HepG2 (cell line): Measurements from ENCODE around the gene CSNK2A1. TPM values are rescaled to one million over a fixed set of nuclear protein-coding genes. Genes with fewer than 3 reads are reported as not detected.

ENCODE experiments used
- ATAC-seq: fragments of 200-7000 bp; cut with Tn5 transposase; 3 replicates; pipeline ENCODE4 v1.9.1; 2020; ENCODE audit warnings: mild to moderate bottlenecking, moderate library complexity
- BruUV-seq: library from RNA; stranded (reverse); fragments of 400-500 nt; replicated peaks from 2 replicates; lab custom pipeline; 2021; lab: Mats Ljungman, UMichigan
- CTCF ChIA-PET: fragments of 300-600 bp; formaldehyde crosslinking; extraction: SDS; loops from one replicate; lab custom pipeline; 2021; ENCODE audit warnings: low total read pairs, inconsistent platforms, low intra/inter-chr PET ratio; lab: Yijun Ruan, JAX
- POLR2A ChIA-PET: fragments of 350-600 bp; sonication (Branson Sonifier 250); formaldehyde crosslinking; loops from one replicate; lab custom pipeline; 2020; ENCODE audit warnings: antibody characterized with exemption, inconsistent platforms; lab: Yijun Ruan, JAX
- DNase-seq: peaks from one replicate; pipeline ENCODE4 v3.0.0-alpha.2; 2015; ENCODE audit warnings: low spot score
- FAIRE-seq: peaks from 3 replicates; lab custom pipeline; 2011; peaks lifted over from hg19 to GRCh38; lab: Jason Lieb, UNC
- H2AFZ ChIP-seq: one replicate; pipeline ENCODE4 v1.6.1; 2011; ENCODE audit warnings: low read length, inconsistent platforms
- H3K27ac ChIP-seq: fragments of 300-600 bp; 3 replicates; pipeline ENCODE4 v1.8.0; 2011; ENCODE audit warnings: mixed run types, mild to moderate bottlenecking, mixed read lengths, low read length, inconsistent platforms; ENCODE audit not compliant: insufficient read depth; ENCODE audit errors: extremely low read length
- H3K27me3 ChIP-seq, 2 experiments: fragments of 200-600 bp in 1 of 2; 2 replicates in 1 of 2; 3 replicates in 1 of 2; pipeline versions ENCODE4 v1.6.0 to v1.8.0; 2011; ENCODE audit warnings: low read length in 2 of 2, mild to moderate bottlenecking in 2 of 2, moderate library complexity in 2 of 2, inconsistent platforms in 1 of 2; ENCODE audit not compliant: insufficient read depth in 2 of 2, control insufficient read depth in 1 of 2
- H3K36me3 ChIP-seq, 2 experiments: fragments of 200-600 bp in 1 of 2; replicated peaks in 1 of 2; 2 replicates in 1 of 2; 3 replicates in 1 of 2; pipeline versions ENCODE4 v1.5.1 to v1.8.0; 2011; ENCODE audit warnings: low read length in 2 of 2, inconsistent platforms in 1 of 2; ENCODE audit not compliant: insufficient read depth in 2 of 2, control insufficient read depth in 1 of 2
- H3K4me1 ChIP-seq: 2 replicates; pipeline ENCODE4 v1.5.1; 2012; ENCODE audit warnings: low read length, inconsistent platforms; ENCODE audit not compliant: insufficient read depth
- H3K4me2 ChIP-seq: 2 replicates; pipeline ENCODE4 v1.6.0; 2011; ENCODE audit warnings: low read depth, low read length, inconsistent platforms
- H3K4me3 ChIP-seq, 3 experiments: fragments of 200-600 bp in 1 of 3; sonication (generic), shearing (Covaris generic) in 1 of 3; replicated peaks in 1 of 3; 2 replicates each; pipeline ENCODE4 v1.5.1; 2011 to 2016; ENCODE audit warnings: low read length in 3 of 3, inconsistent platforms in 2 of 3, low read depth in 2 of 3, mild to moderate bottlenecking in 2 of 3, control low read depth in 1 of 3, mixed read lengths in 1 of 3; ENCODE audit not compliant: insufficient read depth in 1 of 3
- H3K79me2 ChIP-seq: one replicate; pipeline ENCODE4 v1.6.1; 2011; ENCODE audit warnings: low read length, inconsistent platforms; ENCODE audit not compliant: insufficient read depth
- H3K9ac ChIP-seq: 2 replicates; pipeline ENCODE4 v1.6.0; 2011; ENCODE audit warnings: mild to moderate bottlenecking, low read depth, low read length, inconsistent platforms; ENCODE audit not compliant: insufficient read depth
- H3K9me3 ChIP-seq: 2 replicates; pipeline ENCODE4 v1.5.1; 2012; ENCODE audit warnings: mild to moderate bottlenecking, low read length
- H4K20me1 ChIP-seq: 2 replicates; pipeline ENCODE4 v1.6.0; 2011; ENCODE audit warnings: inconsistent platforms, mild to moderate bottlenecking, low read length, moderate library complexity; ENCODE audit not compliant: insufficient read depth
- CC2D1A ChIP-seq: sonication (generic); formaldehyde crosslinking; IDR thresholded peaks from 2 replicates; pipeline ENCODE4 v1.8.1; 2023; ENCODE audit warnings: mild to moderate bottlenecking, missing genetic modification reagents
- CEBPG ChIP-seq: IDR thresholded peaks from 2 replicates; pipeline ENCODE4 v1.6.1; 2016
- GABPB1 ChIP-seq: IDR thresholded peaks from 2 replicates; pipeline ENCODE4 v1.6.1; 2016; ENCODE audit warnings: mild to moderate bottlenecking, missing genetic modification reagents, moderate library complexity, missing compliant biosample characterization
- HMG20B ChIP-seq: conservative IDR thresholded peaks from 2 replicates; pipeline ENCODE4 v1.6.1; 2016; ENCODE audit warnings: missing genetic modification reagents, missing compliant biosample characterization
- HNF4A ChIP-seq: sonication (generic); formaldehyde crosslinking; IDR thresholded peaks from 2 replicates; pipeline ENCODE4 v1.4.0; 2020; ENCODE audit warnings: missing genetic modification reagents
- HOXA5 ChIP-seq: sonication (generic); formaldehyde crosslinking; IDR thresholded peaks from 2 replicates; pipeline ENCODE4 v1.4.0; 2020; ENCODE audit warnings: missing genetic modification reagents
- JUNB ChIP-seq: sonication (generic); formaldehyde crosslinking; IDR thresholded peaks from 2 replicates; pipeline ENCODE4 v1.8.0; 2022; ENCODE audit warnings: missing genetic modification reagents, mild to moderate bottlenecking, borderline replicate concordance
- MZF1 ChIP-seq: sonication (generic); formaldehyde crosslinking; IDR thresholded peaks from 2 replicates; pipeline ENCODE4 v1.8.1; 2023; ENCODE audit warnings: mild to moderate bottlenecking, missing genetic modification reagents, borderline replicate concordance
- NFIC ChIP-seq: IDR thresholded peaks from 2 replicates; pipeline ENCODE4 v1.6.1; 2012; ENCODE audit warnings: mild to moderate bottlenecking, low read length, inconsistent platforms
- PREB ChIP-seq: sonication (generic); formaldehyde crosslinking; IDR thresholded peaks from 2 replicates; pipeline ENCODE4 v1.4.0; 2020; ENCODE audit warnings: missing genetic modification reagents
- RBM22 ChIP-seq: fragments of 200-400 bp; formaldehyde crosslinking; optimal IDR thresholded peaks from 2 replicates; pipeline ENCODE3; 2017; ENCODE audit warnings: mild to moderate bottlenecking, low read length, moderate library complexity
- RNF2 ChIP-seq: fragments of 450-650 bp; conservative IDR thresholded peaks from 2 replicates; pipeline ENCODE4 v1.6.1; 2016; ENCODE audit warnings: low read depth
- RORA ChIP-seq: sonication (generic); formaldehyde crosslinking; IDR thresholded peaks from 2 replicates; pipeline ENCODE4 v1.5.0; 2020; ENCODE audit warnings: mild to moderate bottlenecking, missing genetic modification reagents, moderate library complexity
- SALL1 ChIP-seq: sonication (generic); formaldehyde crosslinking; IDR thresholded peaks from 2 replicates; pipeline ENCODE4 v1.8.0; 2022; ENCODE audit warnings: mild to moderate bottlenecking, missing genetic modification reagents
- U2AF2 ChIP-seq: fragments of 200-400 bp; formaldehyde crosslinking; IDR thresholded peaks from 2 replicates; pipeline ENCODE4 v1.6.1; 2017; ENCODE audit warnings: low read depth, mild to moderate bottlenecking, low read length
- YEATS4 ChIP-seq: sonication (generic); formaldehyde crosslinking; IDR thresholded peaks from 2 replicates; pipeline ENCODE4 v1.4.0; 2020; ENCODE audit warnings: missing genetic modification reagents, borderline replicate concordance
- ZMYM2 ChIP-seq: sonication (generic); formaldehyde crosslinking; IDR thresholded peaks from 2 replicates; pipeline ENCODE4 v1.8.0; 2022; ENCODE audit warnings: mild to moderate bottlenecking, missing genetic modification reagents
- ZNF138 ChIP-seq: sonication (generic); formaldehyde crosslinking; IDR thresholded peaks from 2 replicates; pipeline ENCODE4 v1.5.0; 2020; ENCODE audit warnings: mild to moderate bottlenecking, low read depth, missing genetic modification reagents
- ZNF441 ChIP-seq: sonication (generic); formaldehyde crosslinking; IDR thresholded peaks from 2 replicates; pipeline ENCODE4 v1.7.0; 2021; ENCODE audit warnings: missing genetic modification reagents, borderline replicate concordance
- ZSCAN20 ChIP-seq: sonication (generic); formaldehyde crosslinking; IDR thresholded peaks from 2 replicates; pipeline ENCODE4 v1.4.0; 2020; ENCODE audit warnings: missing genetic modification reagents, mild to moderate bottlenecking, borderline replicate concordance
- ZSCAN22 ChIP-seq: sonication (generic); formaldehyde crosslinking; IDR thresholded peaks from 2 replicates; pipeline ENCODE4 v1.4.0; 2020; ENCODE audit warnings: mild to moderate bottlenecking, missing genetic modification reagents
- ZSCAN31 ChIP-seq: sonication (generic); formaldehyde crosslinking; IDR thresholded peaks from 2 replicates; pipeline ENCODE4 v1.5.0; 2020; ENCODE audit warnings: low read depth, mild to moderate bottlenecking, missing genetic modification reagents
- WGBS: methylation state at CpG from one replicate; pipeline ENCODE4 v1.1.6; 2017; ENCODE audit warnings: low lambda C conversion rate; 5-methylcytosine and 5-hydroxymethylcytosine counted together
- in situ Hi-C: cut with HindIII; loops from 2 replicates; pipeline ENCODE4 v1.10.0; 2017; ENCODE audit warnings: low pct_unique_long_range_greater_than_20kb; ENCODE audit not compliant: extremely low pct_ligation_motif_present
- intact Hi-C: fragments of 100-400 bp; cut with micrococcal nuclease; formaldehyde crosslinking; loops from one replicate; pipeline ENCODE4 v1.10.0; 2022; ENCODE audit not compliant: unreplicated experiment
- polyA plus RNA-seq, 8 experiments: library from polyadenylated mRNA; depleted of rRNA in 3 of 8; stranded (reverse) in 7 of 8; unstranded in 1 of 8; fragments of >200 nt; fragmentation: Illumina TruSeq in 4 of 8; extraction: Trizol in 4 of 8; gene quantifications; 2 replicates each; pipeline versions ENCODE4 v1.2.1 to v1.2.3, GENCODE V29; 2011 to 2016; ENCODE audit warnings: low read depth in 4 of 8, missing spikeins in 1 of 8, mixed read lengths in 1 of 8; ENCODE audit not compliant: insufficient read depth in 1 of 8
- total RNA-seq, 5 experiments: library from RNA; depleted of rRNA; stranded (reverse); fragments of >200 nt; fragmentation: Illumina TruSeq; extraction: Trizol; gene quantifications; 2 replicates each; pipeline ENCODE4 v1.2.3, GENCODE V29; 2016; ENCODE audit warnings: low read depth in 1 of 5

Gene CSNK2A1
- total and polyA plus RNA-seq, 2 of the 13 experiments (the other 11 are each of a cell fraction or from before 2014, with no cell fraction given) = 153 to 231 TPM

- TF ChIP-seq NFIC (no peak), ZSCAN31 (CRISPR knock-in tag) (no peak), U2AF2 (no peak), MZF1 (CRISPR knock-in tag) (no peak), PREB (no peak), ZSCAN20 (no peak), YEATS4 (CRISPR knock-in tag) (no peak), CEBPG (CRISPR knock-in tag) (peak; percentile 78), GABPB1 (CRISPR knock-in tag) (no peak), HOXA5 (CRISPR knock-in tag) (no peak)
Observed at GRCh38 chr20:528923-529604, 14.5 kb downstream of the CSNK2A1 start (continued).

- H4K20me1 ChIP-seq = peaks cover 79% of the 10 kb centered on the region
Observed at GRCh38 chr20:527571-527886, 16.1 kb downstream of the CSNK2A1 start.

More at GRCh38 chr20:527571-527886, 16.1 kb downstream of the CSNK2A1 start:
- WGBS = 61% methylated on average over 2 of the region's 2 CpGs
- FAIRE-seq = no peak
- Histone ChIP-seq H3K4me1 (peaks cover 54% of the 10 kb centered on the region), H3K9ac (no peak overlapping the region), H3K27ac (no peak overlapping the region), H3K27me3 (no peaks in the 10 kb centered on the region), H3K36me3 (peaks cover 13 to 55% of the 10 kb centered on the region in 2 experiments), H2AFZ (no peak overlapping the region), H3K4me2 (no peak overlapping the region), H3K79me2 (peaks cover 96% of the 10 kb centered on the region), H3K9me3 (peaks cover 11% of the 10 kb centered on the region; the same call in 1 of the 2 replicates), H3K4me3 (no peak overlapping the region)
- TF ChIP-seq ZSCAN22 (CRISPR knock-in tag) (0 out of 2 replicates have a peak, but pooled peaks have one; percentile 28), RBM22 (peak; percentile 53), RORA (CRISPR knock-in tag) (no peak), ZNF441 (CRISPR knock-in tag) (no peak), CC2D1A (0 out of 2 replicates have a peak, but pooled peaks have one; percentile 60), HNF4A (CRISPR knock-in tag) (peak; percentile 68), ZNF138 (no peak), ZMYM2 (no peak), SALL1 (0 out of 2 replicates have a peak, but pooled peaks have one; percentile 18), RNF2 (no peak), JUNB (CRISPR knock-in tag) (no peak), HMG20B (no peak)
- in situ Hi-C loops = no loop called here
- POLR2A ChIA-PET = no interaction called here
- CTCF ChIA-PET = interaction anchor here (0.9 kb wide), 1 partner anchor 17 kb away, joined by 3 read pairs; no protein-coding TSS in a partner anchor
- peak; percentile 23 for DNase-seq
- no TSS peak for BruUV-seq
- ATAC-seq = no peak; the same call in 2 of the 3 replicates
- intact Hi-C loops = no loop called here
